ENCODE data around the gene ANXA2.
"Not testable (repeated sequence)": the region's sequence is repeated elsewhere in the genome, so short reads cannot be mapped to it uniquely, and the experiment has no call there.

The ANXA2 gene

DNA sequence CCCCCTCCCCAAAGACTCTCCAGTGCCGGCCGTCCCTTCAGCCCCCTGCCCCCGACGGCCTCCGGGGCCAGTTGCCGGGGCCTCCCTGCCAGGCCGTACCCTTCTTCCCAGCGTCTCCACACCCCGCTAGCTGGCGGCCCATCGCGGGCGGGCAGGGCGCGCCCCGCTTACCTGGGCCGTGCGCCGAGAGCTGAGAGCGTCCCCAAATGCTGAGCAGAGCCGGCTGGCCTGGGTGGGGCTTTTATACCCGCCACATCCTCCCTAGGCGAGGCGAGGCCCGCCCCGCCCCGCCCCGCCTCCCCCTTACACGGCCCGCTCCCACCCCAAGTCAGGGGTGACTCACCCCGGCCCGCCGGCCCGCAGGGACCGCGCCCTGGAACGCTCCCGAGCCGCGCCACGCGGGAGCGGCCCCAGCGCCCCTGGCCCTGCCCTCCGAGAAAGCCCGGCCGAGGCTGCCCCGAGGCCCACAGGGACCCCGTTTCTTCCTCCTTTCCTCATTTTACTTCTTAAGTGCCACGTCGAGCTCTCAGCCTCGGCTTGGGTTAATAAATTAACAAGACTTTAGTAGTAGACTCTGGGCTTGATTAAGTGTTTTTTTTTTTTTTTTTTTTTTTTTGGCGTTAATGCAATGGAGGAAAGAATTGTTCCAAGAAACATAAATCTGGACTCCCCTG, at the start of gene ANXA2:
Gene ANXA2, minus strand, starts transcription at position 215 of the 674 bp plus-strand sequence. CDS start 11,911 bp downstream, outside the sequence.
- DNase-seq (ENCODE audit: low spot score), result peak; percentile 58

DNA sequence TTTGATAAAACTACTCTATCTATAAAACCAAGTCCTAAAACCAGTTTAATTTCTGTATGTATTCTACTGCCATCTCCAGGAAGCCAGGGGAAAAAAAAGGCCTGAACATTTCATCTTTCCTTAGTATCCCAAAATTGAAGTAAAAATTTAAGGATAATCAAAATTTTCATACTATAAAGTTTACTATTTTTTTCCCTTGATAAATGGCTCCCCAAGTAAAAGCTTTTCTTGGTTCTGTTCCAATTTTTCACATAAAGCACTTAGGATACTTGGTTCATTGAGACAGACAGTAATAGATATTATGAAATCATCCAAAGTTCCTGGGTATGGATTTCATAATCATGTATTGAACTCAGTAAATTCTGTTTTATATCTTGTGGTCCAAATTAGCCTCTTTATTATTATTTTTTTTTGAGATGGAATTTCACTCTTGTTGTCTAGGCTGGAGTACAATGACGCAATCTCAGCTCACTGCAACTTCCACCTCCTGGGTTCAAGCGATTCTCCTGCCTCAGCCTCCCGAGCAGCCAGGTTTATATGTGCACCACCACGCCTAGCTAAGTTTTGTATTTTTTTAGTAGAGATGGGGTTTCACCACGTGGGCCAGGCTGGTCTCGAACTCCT, 46.6 kb upstream of the ANXA2 start:
- DNase-seq (ENCODE audit: low spot score), result no peak

DNA sequence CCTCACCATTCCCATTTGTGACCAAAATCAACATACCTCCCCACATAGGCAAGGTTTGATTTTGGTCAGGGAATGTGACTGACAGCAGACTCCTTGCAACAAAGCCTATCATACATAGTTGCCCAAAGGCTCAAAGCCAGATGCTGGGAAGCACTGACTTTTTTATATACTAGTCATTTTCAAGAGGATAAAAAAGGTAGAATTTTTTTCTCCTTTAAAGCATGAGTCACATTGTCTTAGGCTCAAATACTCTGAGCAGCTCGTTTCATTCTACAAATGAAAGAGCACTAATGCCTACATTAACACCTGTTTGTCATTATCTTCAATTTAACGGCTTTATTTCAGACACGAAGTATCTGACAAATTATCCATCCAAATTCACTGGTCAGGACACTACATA, 45.0 kb upstream of the ANXA2 start:
- no peak for DNase-seq (ENCODE audit: low spot score)

DNA sequence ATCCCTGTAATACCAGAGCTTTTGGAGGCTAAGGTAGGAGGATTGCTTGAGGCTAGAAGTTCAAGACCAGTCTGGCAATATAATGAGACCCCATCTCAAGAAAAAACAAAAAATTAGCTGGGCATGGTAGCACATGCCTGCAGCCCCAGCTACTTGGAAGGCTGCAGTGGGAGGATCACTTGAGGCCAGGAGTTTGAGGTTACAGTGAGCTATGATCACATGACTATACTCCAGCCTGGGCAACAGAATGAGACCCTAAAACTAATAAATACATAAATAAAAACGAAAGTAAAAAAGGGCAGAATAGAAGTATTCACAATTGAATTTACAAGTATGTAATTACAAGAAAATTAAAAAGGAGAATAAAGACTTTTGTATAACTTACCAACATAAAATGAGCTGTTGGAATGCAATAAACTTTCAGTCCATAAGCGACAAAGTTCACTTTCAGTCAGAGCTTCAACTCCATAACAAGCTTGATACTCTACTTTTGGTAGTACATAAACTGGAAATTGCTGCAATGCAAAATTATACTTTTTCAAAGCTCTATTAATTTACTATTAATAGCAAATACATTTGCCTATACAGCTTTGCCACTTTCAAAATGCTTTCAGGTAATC, 44.4 kb upstream of the ANXA2 start:
- DNase-seq (ENCODE audit: low spot score), result no peak

DNA sequence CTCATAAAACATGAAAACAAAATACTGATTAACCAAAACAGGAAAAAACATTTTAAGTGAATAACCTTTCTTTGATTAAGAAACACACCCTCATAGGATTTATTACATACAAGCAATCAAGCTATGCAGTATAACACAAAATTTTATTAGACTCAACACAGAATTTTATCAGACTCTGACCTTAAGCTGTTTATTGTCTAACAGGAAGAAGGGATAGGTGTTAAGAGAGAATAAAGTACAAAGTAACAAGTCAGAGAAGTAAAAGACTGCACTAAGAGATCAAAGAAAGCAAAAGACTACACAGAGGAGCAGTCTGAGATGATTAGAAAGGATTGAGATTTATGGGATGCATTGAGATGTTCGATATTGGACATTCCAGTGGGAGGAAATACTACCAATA, 43.5 kb upstream of the ANXA2 start:
- DNase-seq (ENCODE audit: low spot score), result no peak

DNA sequence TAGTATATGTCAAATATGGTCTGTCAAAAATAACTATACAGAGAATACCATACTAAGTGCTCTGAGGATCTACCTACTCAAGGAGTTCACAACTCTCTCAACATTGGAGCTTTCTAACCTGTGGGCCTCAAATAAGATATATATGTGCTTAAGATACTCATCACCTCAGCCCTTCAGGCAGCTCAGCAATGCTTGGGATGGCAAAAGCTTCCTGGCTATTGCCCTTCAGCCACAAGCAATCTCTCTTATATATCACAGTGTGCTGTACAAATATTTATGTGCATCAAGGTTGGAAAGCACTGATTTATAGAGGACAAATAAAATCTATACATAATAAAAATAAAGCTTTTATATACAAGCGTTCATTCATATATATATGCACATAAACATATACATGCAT, 40.9 kb upstream of the ANXA2 start:
- no peak for DNase-seq (ENCODE audit: low spot score)

DNA sequence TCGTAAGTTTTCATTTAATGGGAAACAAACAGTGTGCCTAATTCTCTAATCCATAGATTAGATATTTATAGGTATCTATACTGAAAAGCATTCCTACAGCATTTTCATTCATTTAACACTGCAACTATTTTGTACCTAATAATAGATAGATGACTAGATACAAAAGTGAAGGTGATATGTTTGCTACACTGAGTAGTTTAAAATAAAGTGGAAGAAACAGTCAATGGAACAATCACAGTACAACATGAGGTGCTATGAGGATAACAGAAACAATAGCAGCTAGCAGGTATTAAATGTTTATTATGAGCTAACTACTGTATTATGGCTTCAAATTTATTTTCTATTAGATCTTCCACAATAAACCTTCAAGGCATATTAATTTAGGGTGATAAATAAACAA, 31.1 kb upstream of the ANXA2 start:
- DNase-seq (ENCODE audit: low spot score), result no peak

DNA sequence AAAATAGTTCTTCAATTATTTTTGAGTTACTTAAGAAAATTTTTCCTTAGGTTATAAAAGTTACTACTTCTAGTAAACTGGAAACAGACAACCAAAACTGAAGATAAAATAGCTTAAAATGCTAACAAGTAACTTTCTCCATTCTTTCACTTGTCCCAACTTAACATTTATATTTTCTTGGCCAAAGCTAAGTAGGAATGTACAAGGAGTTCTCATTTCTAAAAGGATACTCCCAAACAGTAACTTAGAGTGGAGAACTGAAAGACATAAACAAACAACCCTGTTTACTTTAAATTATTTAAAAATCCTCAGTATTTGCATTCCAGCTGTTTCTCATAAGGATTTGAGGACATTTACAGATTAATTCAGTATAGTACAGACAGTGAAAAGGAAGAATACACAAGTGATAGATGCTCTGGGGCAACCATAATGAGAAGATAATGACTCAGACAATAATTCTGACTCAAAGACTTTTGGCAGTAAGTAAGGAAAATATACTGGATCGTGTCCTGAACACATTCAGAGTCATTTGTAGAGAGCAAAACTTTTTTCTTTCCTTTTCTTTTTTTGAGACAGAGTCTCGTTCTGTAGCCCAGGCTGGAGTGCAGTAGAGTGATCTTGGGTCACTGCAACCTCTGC, 29.2 kb upstream of the ANXA2 start:
- DNase-seq (ENCODE audit: low spot score), result no peak

DNA sequence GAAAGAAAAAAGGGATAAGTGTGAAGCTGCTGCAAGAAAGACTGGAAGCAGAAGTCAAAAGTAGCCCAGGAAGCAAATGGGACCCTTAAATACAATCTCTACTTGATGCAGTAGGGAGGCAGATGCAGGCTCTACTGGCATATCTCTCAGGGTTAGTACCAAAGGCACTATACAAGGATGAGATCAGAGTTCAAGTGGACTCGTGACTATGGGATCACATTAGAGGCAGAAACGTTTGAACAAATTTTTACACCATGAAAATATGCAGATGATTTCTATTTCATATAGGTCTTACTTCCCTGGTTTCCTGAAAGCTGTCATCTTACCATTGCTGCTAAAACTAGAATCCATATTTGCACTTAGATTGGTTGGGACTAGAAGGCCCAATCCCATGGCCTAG, 27.7 kb upstream of the ANXA2 start:
- DNase-seq (ENCODE audit: low spot score), result no peak

DNA sequence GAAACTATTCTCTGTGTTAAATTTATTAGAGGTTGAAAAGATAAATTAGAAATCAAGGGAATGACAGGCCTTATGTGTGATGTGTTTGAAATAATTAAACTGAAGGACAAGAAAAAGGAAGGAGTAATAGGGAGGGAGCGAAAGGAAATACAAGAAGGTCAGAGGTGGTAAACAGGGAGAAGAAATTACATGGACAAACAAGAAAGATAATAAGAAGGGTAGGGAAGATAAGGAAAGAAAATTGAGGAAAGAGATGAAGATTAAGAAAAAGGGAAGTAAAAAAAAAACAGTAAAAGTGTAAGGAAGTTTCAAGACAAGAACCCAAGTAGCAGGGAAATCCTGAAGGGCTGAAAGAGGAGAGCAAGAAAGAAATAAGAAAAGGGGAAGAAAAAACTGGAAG, 26.2 kb upstream of the ANXA2 start:
- DNase-seq (ENCODE audit: low spot score), result no peak

DNA sequence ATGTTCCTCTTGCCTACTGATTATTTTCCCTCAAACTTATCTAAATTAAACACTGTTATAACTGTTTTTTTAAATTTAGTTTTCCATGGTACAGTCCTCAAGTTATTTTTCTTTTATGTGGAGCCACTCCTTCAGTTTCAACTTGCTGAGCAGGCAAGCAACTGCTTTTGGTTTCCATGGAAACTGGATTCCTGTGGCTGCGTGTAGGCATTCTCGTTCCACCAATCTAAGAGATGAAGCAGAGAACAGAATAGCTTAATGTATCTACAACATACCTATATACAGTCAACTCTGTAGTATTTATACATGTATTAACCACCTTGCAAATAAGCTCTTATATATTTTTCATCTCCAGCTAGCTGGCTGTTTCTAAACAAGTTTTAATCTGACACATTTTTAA, 25.8 kb upstream of the ANXA2 start:
- DNase-seq (ENCODE audit: low spot score), result no peak

DNA sequence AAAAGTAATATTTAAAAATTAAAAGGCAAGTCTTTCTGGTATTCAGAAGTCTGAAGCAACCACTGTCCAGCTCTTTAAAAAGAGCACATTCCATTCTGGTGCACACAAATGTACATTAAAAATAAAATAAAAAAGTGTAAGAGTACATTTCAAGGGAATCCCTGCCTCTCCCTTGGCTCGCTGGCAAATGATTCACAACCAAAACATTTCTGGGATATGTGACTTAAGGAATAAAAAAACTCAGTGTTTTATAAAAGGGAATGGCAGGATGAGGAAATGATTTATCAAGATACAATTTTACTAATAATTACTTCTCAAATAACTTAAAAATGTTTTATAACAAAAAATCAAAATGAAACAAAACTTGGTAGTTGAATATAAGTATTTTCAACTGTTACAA, 23.8 kb upstream of the ANXA2 start:
- DNase-seq (ENCODE audit: low spot score), result no peak

DNA sequence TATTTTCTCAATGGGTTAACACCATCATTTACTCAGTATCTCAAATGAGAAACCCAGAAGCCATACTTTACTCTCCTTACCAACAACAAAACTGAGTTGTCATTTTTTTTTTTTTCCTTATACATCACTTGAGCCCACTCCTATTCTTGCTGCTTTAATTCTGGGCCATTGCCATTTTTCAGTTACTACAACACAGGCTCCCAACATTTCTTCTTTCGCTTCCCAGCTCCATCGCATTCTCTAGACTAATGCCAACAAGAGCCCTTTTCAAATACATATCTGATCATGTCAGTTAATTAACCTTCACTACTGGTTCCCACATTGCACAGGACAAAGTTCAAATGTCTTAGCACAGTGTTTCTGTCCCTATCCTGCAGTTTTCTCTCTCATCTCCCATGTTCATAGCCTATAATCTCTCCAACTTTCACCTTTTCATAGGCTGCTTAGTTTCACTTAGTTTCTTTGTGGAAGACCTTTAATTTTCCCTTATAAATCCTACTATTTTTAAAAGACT, 22.5 kb upstream of the ANXA2 start:
- DNase-seq (ENCODE audit: low spot score), result no peak

DNA sequence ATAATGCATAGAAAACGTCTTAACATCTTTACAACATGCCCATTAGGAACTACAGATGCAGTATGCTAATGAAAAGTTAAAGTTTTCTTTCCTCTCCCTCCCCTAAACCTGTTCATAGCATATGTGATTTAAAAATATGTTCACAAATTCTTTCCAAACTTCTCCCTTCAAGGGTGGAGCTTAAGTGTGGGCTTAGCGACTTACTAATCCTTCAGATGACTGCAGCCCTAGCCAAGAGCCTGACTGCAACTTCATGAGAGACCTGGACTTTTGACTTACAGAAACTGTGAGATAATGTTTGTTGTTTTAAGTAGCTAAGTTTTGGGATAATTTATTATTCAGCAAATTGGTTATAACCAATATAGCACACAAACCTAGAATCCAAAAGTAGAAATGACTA, 22.0 kb upstream of the ANXA2 start:
- no peak for DNase-seq (ENCODE audit: low spot score)

DNA sequence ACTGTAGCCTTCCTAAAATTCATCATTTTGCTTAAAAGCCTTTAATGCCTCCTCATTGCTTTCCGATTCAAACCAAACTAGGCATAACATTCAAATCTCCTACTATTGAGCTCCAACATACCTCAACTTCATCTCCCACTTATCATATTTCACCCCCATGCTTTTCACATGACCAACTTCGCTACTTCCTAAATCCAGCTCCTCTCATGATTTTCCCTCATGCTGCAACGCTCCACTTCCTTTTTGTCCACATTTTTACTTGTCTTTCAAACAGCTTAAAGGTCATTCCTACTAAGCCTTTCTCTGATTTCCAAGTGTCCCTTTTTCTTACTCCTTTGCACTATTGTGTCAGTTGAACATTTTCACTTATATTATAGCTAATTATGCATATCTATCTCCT, 20.3 kb upstream of the ANXA2 start:
- no peak for DNase-seq (ENCODE audit: low spot score)

DNA sequence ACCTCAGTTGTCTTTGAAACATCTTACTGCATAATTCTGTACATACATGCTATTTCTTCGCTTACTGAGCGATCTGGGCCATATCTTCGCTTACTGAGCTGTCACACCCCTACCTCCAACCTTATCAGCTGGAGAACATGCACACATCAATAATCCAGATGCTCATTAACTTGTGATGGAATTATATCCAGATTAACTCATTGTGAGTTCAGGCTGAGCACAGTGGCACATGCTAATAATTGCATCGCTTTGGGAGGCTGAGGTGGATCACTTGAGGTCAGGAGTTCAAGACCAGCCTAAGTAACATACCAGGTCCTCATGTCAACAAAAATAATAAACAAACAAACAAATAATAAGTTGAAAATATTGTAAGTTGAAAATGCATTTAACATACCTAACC, 19.3 kb upstream of the ANXA2 start:
- peak; percentile 22 for DNase-seq (ENCODE audit: low spot score)

DNA sequence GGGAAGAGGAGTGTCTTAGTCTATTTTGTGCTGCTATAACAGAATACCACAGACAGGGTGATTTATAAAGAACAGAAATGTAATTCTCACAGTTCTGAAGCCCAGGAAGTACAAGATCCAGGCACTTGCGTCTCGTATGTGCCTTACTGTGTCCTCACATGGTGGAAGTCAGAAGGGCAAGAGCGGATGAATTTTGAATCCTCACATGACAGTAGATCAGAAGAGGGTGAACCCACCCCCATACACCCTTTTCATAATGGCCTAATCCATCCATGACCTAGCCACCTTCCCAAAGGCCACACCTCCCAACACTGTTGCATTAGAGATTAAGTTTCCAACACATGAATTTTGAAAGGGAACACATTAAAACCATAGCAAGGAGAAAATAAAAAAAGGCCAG, 18.7 kb upstream of the ANXA2 start:
- DNase-seq (ENCODE audit: low spot score), result no peak

DNA sequence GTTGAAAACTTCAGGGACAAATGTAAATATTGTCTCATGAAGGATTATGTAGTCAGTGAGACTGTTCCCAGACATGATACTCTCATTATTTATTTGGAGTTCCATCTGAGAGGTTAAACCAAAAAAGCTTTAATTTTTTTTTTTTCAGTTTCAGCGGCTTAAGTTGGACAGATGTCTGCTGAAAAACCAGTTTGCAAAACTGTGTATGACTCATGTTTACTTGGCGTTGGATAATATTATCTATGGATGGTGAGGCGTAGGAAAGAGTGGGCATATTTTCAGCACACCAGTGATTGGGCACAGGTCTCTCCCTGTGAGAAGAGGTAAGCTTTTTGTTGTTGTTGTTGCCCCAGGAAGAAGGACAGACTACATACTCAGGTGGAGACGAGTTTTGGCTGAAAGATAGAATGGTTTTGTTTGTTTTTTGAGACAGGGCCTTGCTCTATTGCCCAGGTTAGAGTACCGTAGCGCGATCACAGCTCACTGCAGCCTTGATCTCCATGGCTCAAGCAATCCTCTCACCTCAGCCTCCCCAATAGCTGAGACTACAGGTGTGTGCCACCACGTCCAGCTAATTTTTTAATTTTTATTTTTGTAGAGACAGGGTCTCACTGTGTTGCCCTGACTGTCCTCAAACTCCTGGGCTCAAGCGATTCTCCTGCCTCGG, 16.4 kb upstream of the ANXA2 start:
- DNase-seq (ENCODE audit: low spot score), result no peak

DNA sequence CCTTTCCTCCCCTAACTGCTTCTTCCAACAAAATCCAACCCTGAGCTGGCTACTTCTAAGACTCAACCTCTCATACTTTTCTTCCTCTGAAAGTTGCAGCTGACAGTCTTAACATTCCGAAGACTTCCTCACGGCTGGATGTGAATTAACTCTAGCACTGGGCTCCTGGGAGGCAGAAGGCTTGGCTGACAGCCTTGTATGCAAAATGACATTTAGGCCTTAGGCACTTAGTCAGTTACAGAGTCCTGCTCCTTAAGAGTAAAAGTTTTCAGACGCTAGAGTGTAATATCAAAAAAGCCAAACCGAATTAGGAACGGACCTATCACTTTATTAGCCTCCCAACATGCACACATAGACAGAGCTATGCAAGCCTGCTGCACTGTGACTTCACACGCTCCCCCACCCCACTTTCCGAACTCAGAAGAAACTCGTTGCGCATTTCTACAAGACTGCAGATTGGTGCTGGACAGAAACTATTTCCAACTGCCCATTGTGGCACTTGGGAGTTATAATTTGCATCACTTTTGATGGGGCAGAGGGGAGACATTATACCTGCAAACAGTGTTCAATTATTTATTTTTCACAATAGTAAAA, 15.5 kb upstream of the ANXA2 start:
- DNase-seq (ENCODE audit: low spot score), result no peak

DNA sequence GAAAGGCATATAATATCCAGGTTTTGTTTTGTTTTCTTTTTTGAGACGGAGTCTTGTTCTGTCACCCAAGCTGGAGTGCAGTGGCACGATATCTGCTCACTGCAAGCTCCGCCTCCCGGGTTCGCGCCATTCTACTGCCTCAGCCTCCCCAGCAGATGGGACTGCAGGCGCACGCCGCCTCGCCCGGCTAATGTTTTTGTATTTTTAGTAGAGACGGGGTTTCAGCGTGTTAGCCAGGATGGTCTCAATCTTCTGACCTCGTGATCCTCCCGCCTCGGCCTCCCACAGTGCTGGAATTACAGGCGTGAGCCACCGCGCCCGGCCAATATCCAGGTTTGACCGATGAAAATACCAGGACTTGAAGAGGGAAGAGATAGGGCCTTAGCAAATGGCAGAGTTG, 15.0 kb upstream of the ANXA2 start:
- not testable (repeated sequence) for DNase-seq (ENCODE audit: low spot score)

DNA sequence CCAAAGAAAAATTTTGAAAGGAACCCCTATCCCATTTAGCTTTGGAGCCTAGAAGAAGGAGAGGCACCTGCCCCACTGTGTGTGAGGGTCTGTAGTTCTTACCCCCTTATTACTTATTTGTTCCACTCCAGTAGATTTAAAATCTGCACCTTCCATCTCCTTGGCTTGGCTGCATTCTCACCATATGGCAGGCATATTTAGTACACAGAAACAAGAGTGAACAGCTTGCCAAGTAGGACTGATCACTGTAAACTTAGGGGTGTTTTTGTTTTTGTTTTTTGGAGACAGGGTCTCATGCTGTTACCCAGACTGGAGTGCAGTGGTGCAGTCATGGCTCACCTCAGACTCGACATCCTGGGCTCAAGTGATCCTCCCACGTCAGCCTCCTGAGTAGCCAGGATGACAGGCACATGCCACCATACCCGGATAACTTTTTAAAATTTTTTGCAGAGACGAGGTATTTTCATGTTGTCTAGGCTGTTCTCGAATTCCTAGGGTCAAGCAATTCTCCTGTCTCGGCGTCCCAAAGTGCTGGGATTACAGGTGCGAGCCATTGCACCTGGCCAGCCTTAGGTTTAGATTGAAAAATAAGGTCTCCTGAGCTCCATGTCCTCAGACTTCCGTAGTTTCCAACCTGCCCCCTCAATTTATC, 14.1 kb upstream of the ANXA2 start:
- no peak for DNase-seq (ENCODE audit: low spot score)

DNA sequence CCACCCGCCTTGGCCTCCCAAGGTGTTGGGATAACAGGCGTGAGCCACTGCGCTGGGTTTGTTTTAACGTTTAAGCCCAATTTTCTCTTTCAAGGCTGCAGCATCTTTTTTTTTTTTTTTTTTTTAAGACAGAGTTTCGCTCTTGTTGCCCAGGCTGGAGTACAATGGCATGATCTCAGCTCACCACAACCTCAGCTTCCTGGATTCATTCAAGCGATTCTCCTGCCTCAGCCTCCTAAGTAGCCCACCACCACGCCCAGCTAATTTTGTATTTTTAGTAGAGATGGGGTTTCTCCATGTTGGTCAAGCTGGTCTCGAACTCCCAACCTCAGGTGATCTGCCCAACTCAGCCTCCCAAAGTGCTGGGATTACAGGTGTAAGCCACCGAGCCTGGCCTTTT, 12.6 kb upstream of the ANXA2 start:
- DNase-seq (ENCODE audit: low spot score), result not testable (repeated sequence)

All from hematopoietic multipotent progenitor cell treated with erythropoietin and hydrocortisone succinate and interleukin-3 and kit ligand, for 15 days (in vitro differentiated cells).